GM12878 (cell line): ENCODE data around the gene ANKMY1. TPM values are rescaled to one million over a fixed set of nuclear protein-coding genes. Genes with fewer than 3 reads are reported as not detected.
A peak's percentile ranks its signal among the peaks of the same experiment; 100 is the strongest.

Experiments
- ATAC-seq: fragments of 200-7000 bp; cut with Tn5 transposase; 3 replicates; pipeline ENCODE4 v1.9.1; 2020; ENCODE audit warnings: mild to moderate bottlenecking, moderate library complexity
- BruUV-seq: library from RNA; stranded (reverse); fragments of 400-500 nt; replicated peaks from 2 replicates; lab custom pipeline; 2021; lab: Mats Ljungman, UMichigan
- CTCF ChIA-PET: fragments of 300-600 bp; sonication (Branson Sonifier 250); formaldehyde crosslinking; extraction: SDS; loops from one replicate; lab custom pipeline; 2021; ENCODE audit warnings: inconsistent platforms; lab: Yijun Ruan, JAX
- POLR2A ChIA-PET: fragments of 350-600 bp; formaldehyde crosslinking; extraction: SDS; loops from one replicate; lab custom pipeline; 2021; ENCODE audit warnings: inconsistent platforms; lab: Charles Lee
- RAD21 ChIA-PET: fragments of 300-600 bp; sonication (Branson Sonifier 250); formaldehyde crosslinking; loops from one replicate; lab custom pipeline; 2023; ENCODE audit warnings: antibody characterized with exemption; ENCODE audit not compliant: unreplicated experiment; lab: Charles Lee
- SMC1A ChIA-PET: fragments of 300-600 bp; sonication (Branson Sonifier 250); formaldehyde crosslinking; loops from one replicate; lab custom pipeline; 2023; ENCODE audit not compliant: unreplicated experiment, uncharacterized antibody; lab: Charles Lee
- DNase-seq: peaks from one replicate; pipeline ENCODE4 v3.0.0-alpha.2; 2011; ENCODE audit warnings: low read depth, low spot score
- FAIRE-seq: peaks from 3 replicates; lab custom pipeline; 2011; peaks lifted over from hg19 to GRCh38; lab: Jason Lieb, UNC
- H2AFZ ChIP-seq: 2 replicates; pipeline ENCODE4 v1.6.0; 2011; ENCODE audit warnings: low read depth, low read length, control low read depth; ENCODE audit not compliant: control insufficient read depth
- H3K27ac ChIP-seq: 2 replicates; pipeline ENCODE4 v1.5.1; 2011; ENCODE audit warnings: control low read depth; ENCODE audit not compliant: control insufficient read depth, insufficient read depth
- H3K27me3 ChIP-seq, 2 experiments: replicated peaks in 1 of 2; 2 replicates each; pipeline versions ENCODE4 v1.6.0 to v1.6.1; 2011; ENCODE audit warnings: low read length in 1 of 2; ENCODE audit not compliant: control insufficient read depth in 2 of 2, insufficient read depth in 2 of 2
- H3K36me3 ChIP-seq, 2 experiments: 2 replicates each; pipeline ENCODE4 v1.5.1; 2011; ENCODE audit warnings: low read length in 1 of 2; ENCODE audit not compliant: control insufficient read depth in 2 of 2, insufficient read depth in 2 of 2
- H3K4me1 ChIP-seq: 2 replicates; pipeline ENCODE4 v1.6.1; 2011; ENCODE audit warnings: mild to moderate bottlenecking, low read length, moderate library complexity, mixed read lengths; ENCODE audit not compliant: control insufficient read depth, insufficient read depth
- H3K4me2 ChIP-seq: 2 replicates; pipeline ENCODE4 v1.6.0; 2011; ENCODE audit warnings: control low read depth; ENCODE audit not compliant: control insufficient read depth, insufficient read depth
- H3K4me3 ChIP-seq: fragments of 200-600 bp; sonication (generic); 2 replicates; pipeline ENCODE4 v1.5.1; 2016
- H3K79me2 ChIP-seq: 2 replicates; pipeline ENCODE4 v1.6.0; 2011; ENCODE audit warnings: low read length; ENCODE audit not compliant: control insufficient read depth, insufficient read depth
- H3K9ac ChIP-seq: 2 replicates; pipeline ENCODE4 v1.8.0; 2011; ENCODE audit warnings: low read length, control low read depth, mixed read lengths; ENCODE audit not compliant: control insufficient read depth, insufficient read depth
- H3K9me3 ChIP-seq: replicated peaks from 3 replicates; pipeline ENCODE4 v1.5.1; 2011; ENCODE audit warnings: mild to moderate bottlenecking, low read length; ENCODE audit not compliant: control insufficient read depth, insufficient read depth
- H4K20me1 ChIP-seq: 2 replicates; pipeline ENCODE4 v1.6.0; 2011; ENCODE audit not compliant: control insufficient read depth, insufficient read depth
- BCL11A ChIP-seq: IDR thresholded peaks from 2 replicates; pipeline ENCODE4 v1.6.1; 2011; ENCODE audit warnings: low read depth, low read length
- CHD2 ChIP-seq: IDR thresholded peaks from 2 replicates; pipeline ENCODE4 v1.6.1; 2011; ENCODE audit warnings: low read depth, low read length, improper control_type of control experiment, borderline replicate concordance
- HSF1 ChIP-seq: fragments of 150-350 bp; IDR thresholded peaks from 2 replicates; pipeline ENCODE4 v1.6.1; 2014; ENCODE audit warnings: mild to moderate bottlenecking, low read depth, low read length
- MTA3 ChIP-seq: IDR thresholded peaks from 2 replicates; pipeline ENCODE4 v1.6.1; 2012; ENCODE audit warnings: low read length, inconsistent platforms, borderline replicate concordance
- MYC ChIP-seq: IDR thresholded peaks from 2 replicates; pipeline ENCODE4 v1.6.1; 2011; ENCODE audit warnings: mild to moderate bottlenecking, low read length, moderate library complexity, inconsistent platforms; ENCODE audit not compliant: insufficient read depth, insufficient replicate concordance, insufficient read length, severe bottlenecking
- ZNF24 ChIP-seq: fragments of 450-650 bp; IDR thresholded peaks from 2 replicates; pipeline ENCODE4 v1.6.1; 2017; ENCODE audit warnings: antibody characterized with exemption, mild to moderate bottlenecking
- WGBS: methylation state at CpG from one replicate; pipeline ENCODE4 v1.1.6; 2016; ENCODE audit warnings: low lambda C conversion rate; ENCODE audit not compliant: insufficient replicate concordance, insufficient coverage; ENCODE audit errors: missing lambda C conversion rate; 5-methylcytosine and 5-hydroxymethylcytosine counted together
- in situ Hi-C: fragments of 300-500 bp; cut with MboI; formaldehyde crosslinking; loops from 9 replicates; pipeline ENCODE4 v1.14.3; 2018; ENCODE audit warnings: mixed read lengths
- intact Hi-C: fragments of 100-400 bp; cut with micrococcal nuclease; formaldehyde crosslinking; loops from one replicate; pipeline ENCODE4 v1.14.2; 2022; ENCODE audit not compliant: unreplicated experiment
- polyA plus RNA-seq, 11 experiments: library from polyadenylated mRNA; depleted of rRNA in 4 of 11; unstranded in 6 of 11; stranded (reverse) in 5 of 11; fragments of >200 nt; fragmentation: Nextera tagmentation in 4 of 11; fragmentation: Illumina TruSeq in 1 of 11; extraction: Ambion mirVana in 4 of 11; extraction: Trizol in 1 of 11; gene quantifications; 1 replicate in 1 of 11; 2 replicates in 10 of 11; pipeline versions ENCODE4 v1.2.1 to v1.2.3, GENCODE V29; 2011 to 2016; ENCODE audit warnings: inconsistent platforms in 2 of 11, missing spikeins in 2 of 11, low read depth in 1 of 11
- total RNA-seq, 4 experiments: library from RNA; depleted of rRNA in 3 of 4; stranded (reverse); fragments of >200 nt in 3 of 4; fragmentation: Illumina TruSeq in 1 of 4; extraction: Trizol in 1 of 4; gene quantifications; 2 replicates each; pipeline versions ENCODE4 v1.2.1 to v1.2.3, GENCODE V29; 2013 to 2021
- TF ChIP-seq, protein P1 (sequence below): IDR thresholded peaks from 2 replicates; pipeline ENCODE4 v1.6.1; 2011; ENCODE audit warnings: low read depth, mild to moderate bottlenecking, low read length, moderate library complexity, borderline replicate concordance; ENCODE audit errors: extremely low read depth

The ANKMY1 gene
- total and polyA plus RNA-seq, 10 of the 15 experiments (the other 5 are each of a cell fraction or from before 2014, with no cell fraction given) = 1.1 to 15.3 (median 11.1) TPM

DNA sequence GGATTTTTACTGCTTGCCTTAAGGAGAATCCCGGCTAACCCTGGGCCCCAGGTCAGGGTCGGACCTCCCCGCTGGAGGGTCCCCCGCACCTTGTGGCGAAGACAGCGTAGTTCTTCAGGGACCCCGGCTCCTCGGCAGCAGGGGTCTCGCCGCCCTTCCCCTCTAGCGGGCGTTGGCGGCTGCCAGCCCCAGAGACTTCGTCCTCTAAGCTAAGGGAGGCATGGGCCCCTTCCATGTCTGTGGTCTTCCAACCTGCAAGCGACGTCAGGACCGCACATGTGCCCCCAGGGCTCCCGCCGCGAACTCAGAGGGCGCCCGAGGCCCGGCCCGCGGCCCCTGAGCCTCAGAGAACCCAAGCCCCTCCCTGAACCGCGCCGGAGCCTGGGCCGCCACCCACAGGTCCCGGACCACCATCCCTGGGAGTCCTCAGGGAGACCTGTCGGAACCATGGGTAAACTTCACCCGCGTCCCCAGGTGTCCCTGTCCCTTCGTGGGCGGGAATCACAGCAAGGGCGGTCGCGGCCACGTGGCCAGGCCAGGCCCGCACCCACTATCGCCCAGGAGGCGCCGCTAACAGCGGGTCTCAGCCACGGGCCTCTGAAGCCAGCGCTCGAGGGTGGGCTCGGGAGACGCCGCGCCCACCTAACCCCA lies 562 bp downstream of the ANKMY1 start:
- Histone ChIP-seq H3K36me3 (peaks cover 0 to 10% of the 10 kb centered on the region in 2 experiments; a peak in 2 of 4 replicates), H3K4me2 (peak overlapping the region; percentile 99), H3K9me3 (no peaks in the 10 kb centered on the region; the same call in 2 of the 3 replicates), H2AFZ (no peak overlapping the region), H3K4me1 (peaks cover 33% of the 10 kb centered on the region), H3K4me3 (peak overlapping the region; percentile 66; the same call in 1 of the 2 replicates), H3K27me3 (no peaks in the 10 kb centered on the region), H4K20me1 (no peaks in the 10 kb centered on the region), H3K9ac (no peak overlapping the region), H3K79me2 (peaks cover 35% of the 10 kb centered on the region), H3K27ac (no peak overlapping the region)
- FAIRE-seq (no peak), DNase-seq (no peak), ATAC-seq (no peak)
- intact Hi-C loops (no loop called here), in situ Hi-C loops (no loop called here)
- TF ChIP-seq, protein P1, sequence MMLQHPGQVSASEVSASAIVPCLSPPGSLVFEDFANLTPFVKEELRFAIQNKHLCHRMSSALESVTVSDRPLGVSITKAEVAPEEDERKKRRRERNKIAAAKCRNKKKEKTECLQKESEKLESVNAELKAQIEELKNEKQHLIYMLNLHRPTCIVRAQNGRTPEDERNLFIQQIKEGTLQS = no peak
- TF ChIP-seq ZNF24 (no peak), BCL11A (no peak), MTA3 (no peak), HSF1 (no peak), CHD2 (no peak), MYC (no peak)
- 58% methylated on average over 32 of the region's 51 CpGs for WGBS
- ChIA-PET SMC1A (interaction anchor here (0.7 to 12.1 kb wide), 4 partner anchors 11 to 43 kb away, joined by 3 to 124 read pairs (median 3); partner anchors contain the start of genes CAPN10 and RNPEPL1), CTCF (interaction anchor here (1.3 to 7.9 kb wide), 5 partner anchors 9 to 494 kb away, joined by 3 to 45 read pairs (median 14); partner anchors contain the start of gene CAPN10), POLR2A (interaction anchor here (1.0 to 2.7 kb wide), 2 partner anchors 8 to 28 kb away, joined by 3 to 8 read pairs; no protein-coding TSS in a partner anchor), RAD21 (interaction anchor here (1.5 to 11.7 kb wide), 3 partner anchors 8 to 43 kb away, joined by 5 to 206 read pairs (median 6); partner anchors contain the start of gene CAPN10)
- no TSS peak for BruUV-seq
